Esophagus squamous epithelium (tissue), 5 donors: ENCODE measurements around the gene PAX6. TPM values are rescaled to one million over a fixed set of nuclear protein-coding genes. Genes with fewer than 3 reads are reported as not detected.

Experiments
- DNase-seq: peaks from one replicate; lab custom pipeline; 2025; lab: John Stamatoyannopoulos, UW
- H3K27ac ChIP-seq, 4 donors: fragments of 200-600 bp; sonication (generic); one replicate each; pipeline ENCODE4 v1.5.1; 2016 to 2019; ENCODE audit warnings: mild to moderate bottlenecking in 1 of 4
- H3K27me3 ChIP-seq, 4 donors: fragments of 200-600 bp; sonication (generic); 1 replicate in 3 of 4; 2 replicates in 1 of 4; pipeline versions ENCODE4 v1.5.1 to v1.6.0; 2017 to 2021; ENCODE audit warnings: antibody characterized with exemption in 1 of 4
- H3K36me3 ChIP-seq, 3 donors: fragments of 200-600 bp; sonication (generic); one replicate each; pipeline ENCODE4 v1.5.1; 2016 to 2019
- H3K4me1 ChIP-seq, 3 donors: fragments of 200-600 bp; sonication (generic); one replicate each; pipeline ENCODE4 v1.5.1; 2017 to 2019
- H3K4me3 ChIP-seq, 4 donors: fragments of 200-600 bp; sonication (generic); 1 replicate in 3 of 4; 2 replicates in 1 of 4; pipeline ENCODE4 v1.5.1; 2016 to 2019; ENCODE audit warnings: mild to moderate bottlenecking in 2 of 4, moderate library complexity in 1 of 4
- H3K9me3 ChIP-seq, 3 donors: fragments of 200-600 bp; sonication (generic); one replicate each; pipeline ENCODE4 v1.5.1; 2016 to 2019
- CTCF ChIP-seq, 6 experiments: fragments of 450-650 bp in 4 of 6; fragments of 200-600 bp in 2 of 6; sonication (generic) in 2 of 6; IDR thresholded peaks; one replicate each; pipeline ENCODE4 v1.5.1; 2016 to 2019; ENCODE audit warnings: antibody characterized with exemption in 6 of 6, mild to moderate bottlenecking in 4 of 6, moderate library complexity in 4 of 6
- POLR2A ChIP-seq, 4 donors: fragments of 450-650 bp; IDR thresholded peaks; one replicate each; pipeline ENCODE4 v1.6.1; 2017; ENCODE audit warnings: antibody characterized with exemption in 4 of 4, mild to moderate bottlenecking in 4 of 4, moderate library complexity in 3 of 4
- WGBS, 2 donors: methylation state at CpG; one replicate each; pipeline ENCODE4 v1.1.5; 2018; 5-methylcytosine and 5-hydroxymethylcytosine counted together
- intact Hi-C: fragments of 100-400 bp; cut with DNase I; formaldehyde crosslinking; loops from one replicate; pipeline ENCODE4 v1.15.0; 2022
- total RNA-seq, 4 donors: library from RNA; depleted of rRNA; stranded (reverse); fragments of >200 nt; gene quantifications; one replicate each; pipeline ENCODE4 v1.1.0, GENCODE V29; 2016
- donor health status: DM: yes; HTN: yes; CAD: no.

The PAX6 gene
- total RNA-seq, 4 donors from 2014 or later, result 0.38 TPM; not detected in 3

GRCh38 chr11:31813391-31814175 is 2.5 kb upstream of the PAX6 start:
- Histone ChIP-seq H3K9me3 (no peaks in the 10 kb centered on the region), H3K27me3 (peaks cover 60 to 100% (median 83%) of the 10 kb centered on the region in 4 donors), H3K27ac (no peak overlapping the region), H3K4me1 (peaks cover 67 to 95% (median 79%) of the 10 kb centered on the region in 3 donors), H3K36me3 (no peaks in the 10 kb centered on the region), H3K4me3 (peak overlapping the region in 3 of 4 donors; percentile 36 to 66 (median 47))
- intact Hi-C loops, result no loop called here
- WGBS, 2 donors, result 3 to 6% methylated on average over 12 to 25 of the region's 35 CpGs
- DNase-seq, result no peak
- TF ChIP-seq CTCF (IDR thresholded peaks at IDR 0.05) (no peak), POLR2A (IDR thresholded peaks at IDR 0.05) (no peak)

- H3K27me3 ChIP-seq, result peaks cover 54 to 100% (median 83%) of the 10 kb centered on the region in 4 donors
- no peak overlapping the region for H3K27ac ChIP-seq
- H3K36me3 ChIP-seq, result no peaks in the 10 kb centered on the region
- H3K4me3 ChIP-seq, result peak overlapping the region; percentile 13 to 66 (median 42)
- no peak for DNase-seq
- TF ChIP-seq POLR2A (IDR thresholded peaks at IDR 0.05), result no peak
- no peak for TF ChIP-seq CTCF (IDR thresholded peaks at IDR 0.05)
- intact Hi-C loops, result no loop called here
- WGBS, 2 donors, result 3 to 5% methylated on average over 6 to 18 of the region's 63 CpGs
- peaks cover 62 to 86% (median 74%) of the 10 kb centered on the region in 3 donors for H3K4me1 ChIP-seq
- no peaks in the 10 kb centered on the region for H3K9me3 ChIP-seq
These were observed 1.6 kb upstream of the PAX6 start for GRCh38 chr11:31812383-31813381.

GRCh38 chr11:31809857-31810778 is 1.0 kb downstream of the PAX6 start:
- H3K4me1 ChIP-seq, result peaks cover 50 to 74% (median 52%) of the 10 kb centered on the region in 3 donors
- H3K36me3 ChIP-seq, result no peaks in the 10 kb centered on the region
- H3K9me3 ChIP-seq, result no peaks in the 10 kb centered on the region
- WGBS, 2 donors, result 7 to 10% methylated on average over 7 to 15 of the region's 91 CpGs
- TF ChIP-seq POLR2A (IDR thresholded peaks at IDR 0.05) (no peak), CTCF (IDR thresholded peaks at IDR 0.05) (no peak)
- peaks cover 65 to 100% (median 85%) of the 10 kb centered on the region in 4 donors for H3K27me3 ChIP-seq
- DNase-seq, result no peak
- intact Hi-C loops, result no loop called here
- H3K27ac ChIP-seq, result no peak overlapping the region
- H3K4me3 ChIP-seq, result peak overlapping the region; percentile 18 to 66 (median 34)

- Histone ChIP-seq H3K36me3 (no peaks in the 10 kb centered on the region), H3K9me3 (no peaks in the 10 kb centered on the region), H3K27ac (no peak overlapping the region), H3K27me3 (peaks cover 71 to 100% (median 86%) of the 10 kb centered on the region in 4 donors), H3K4me1 (peaks cover 50 to 74% (median 56%) of the 10 kb centered on the region in 3 donors), H3K4me3 (peak overlapping the region in 1 of 4 donors; percentile 66)
- no peak for DNase-seq
- TF ChIP-seq POLR2A (IDR thresholded peaks at IDR 0.05) (no peak), CTCF (IDR thresholded peaks at IDR 0.05) (no peak)
- WGBS, 2 donors, result 40 to 43% methylated on average over 6 of the region's 6 CpGs
- intact Hi-C loops, result no loop called here
These were observed 1.6 kb downstream of the PAX6 start for GRCh38 chr11:31809541-31809856.
